ENCODE measurements around the gene SLC16A5.
A peak's percentile ranks its signal among the peaks of the same experiment; 100 is the strongest.
"Not testable (repeated sequence)": the region's sequence is repeated elsewhere in the genome, so short reads cannot be mapped to it uniquely, and the experiment has no call there.

SLC16A5 gene, protein sequence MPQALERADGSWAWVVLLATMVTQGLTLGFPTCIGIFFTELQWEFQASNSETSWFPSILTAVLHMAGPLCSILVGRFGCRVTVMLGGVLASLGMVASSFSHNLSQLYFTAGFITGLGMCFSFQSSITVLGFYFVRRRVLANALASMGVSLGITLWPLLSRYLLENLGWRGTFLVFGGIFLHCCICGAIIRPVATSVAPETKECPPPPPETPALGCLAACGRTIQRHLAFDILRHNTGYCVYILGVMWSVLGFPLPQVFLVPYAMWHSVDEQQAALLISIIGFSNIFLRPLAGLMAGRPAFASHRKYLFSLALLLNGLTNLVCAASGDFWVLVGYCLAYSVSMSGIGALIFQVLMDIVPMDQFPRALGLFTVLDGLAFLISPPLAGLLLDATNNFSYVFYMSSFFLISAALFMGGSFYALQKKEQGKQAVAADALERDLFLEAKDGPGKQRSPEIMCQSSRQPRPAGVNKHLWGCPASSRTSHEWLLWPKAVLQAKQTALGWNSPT

DNA sequence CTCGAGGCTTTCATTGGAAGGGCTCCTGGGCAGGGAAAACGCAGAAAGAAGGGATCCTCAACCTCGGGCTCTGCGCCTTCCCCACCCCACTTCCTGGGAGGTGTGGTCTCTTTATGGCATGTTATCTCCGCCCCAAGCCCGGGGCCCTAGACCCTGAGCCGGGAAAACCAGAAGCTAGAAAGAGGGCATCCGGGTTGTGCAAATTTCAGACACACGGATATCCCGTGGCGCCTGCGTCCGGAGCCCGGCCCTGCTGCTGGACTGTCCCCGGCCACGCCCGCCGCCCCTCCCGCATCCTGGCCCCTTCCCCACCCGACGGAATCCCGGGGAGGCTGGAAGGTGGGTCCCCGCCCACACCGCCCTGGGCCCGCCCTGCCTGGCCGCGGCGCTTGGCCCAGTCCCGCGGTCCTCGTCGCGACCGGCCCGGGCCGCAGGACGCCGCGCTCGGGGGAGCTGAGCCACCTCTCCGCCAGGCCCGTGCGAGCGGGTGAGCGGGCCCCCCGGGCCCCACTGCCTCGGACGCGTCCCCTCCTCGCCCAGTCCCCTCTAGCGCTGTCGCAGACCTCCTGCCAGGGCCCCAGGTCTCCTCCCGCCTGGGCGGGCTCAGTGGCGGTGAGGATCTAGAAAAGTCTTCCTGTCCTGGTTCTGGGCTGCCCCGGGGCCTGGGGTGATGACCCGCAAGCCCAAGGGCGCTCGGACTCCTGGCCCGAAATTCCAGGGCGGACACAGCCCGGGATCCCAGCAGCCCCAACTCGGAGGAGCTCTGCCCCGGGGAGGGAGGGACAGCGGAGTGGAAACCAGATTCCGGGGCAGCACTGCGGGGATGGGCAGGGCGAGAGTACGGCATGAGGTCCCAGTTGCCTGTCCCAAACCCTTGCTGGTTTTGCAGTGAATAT, at the start of gene SLC16A5:
Gene SLC16A5, plus strand, starts transcription at position 397 of the 896 bp plus-strand sequence. CDS start 5,683 bp downstream, outside the sequence.
- Histone ChIP-seq H3K4me1 (ENCODE audit: insufficient read depth, low read length) (peaks cover 49% of the 10 kb centered on the region), H3K36me3 (ENCODE audit: insufficient read depth, low read length) (no peaks in the 10 kb centered on the region), H3K9ac (ENCODE audit: low read depth, low read length) (peak within 1 kb of the TSS; percentile 94), H3K9me3 (ENCODE audit: control insufficient read depth, insufficient read depth, low read length) (no peaks in the 10 kb centered on the region)

DNA sequence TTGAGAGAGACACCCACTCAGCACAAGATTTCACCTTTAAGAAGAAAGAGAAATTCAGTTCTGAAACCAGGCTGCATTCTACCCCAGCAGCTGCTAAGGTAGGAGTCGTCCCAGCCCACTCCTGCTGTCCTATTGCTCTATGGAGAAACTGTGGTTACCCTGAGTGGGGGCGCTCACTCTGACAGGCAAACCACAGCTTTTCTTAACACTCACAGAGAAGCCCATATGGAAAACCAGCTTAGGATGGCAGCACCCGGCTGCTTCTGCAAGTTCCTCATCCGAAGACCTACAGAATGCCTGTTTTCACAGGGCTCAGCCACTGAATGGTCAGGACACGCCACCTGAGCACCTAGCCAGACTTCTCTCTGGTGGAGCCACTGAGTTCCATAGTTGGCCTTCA, 48.5 kb upstream of the SLC16A5 start:
- H3K36me3 ChIP-seq (ENCODE audit: insufficient read depth, low read length): peaks cover 21% of the 10 kb centered on the region; the same call in 1 of the 2 replicates
- no peak overlapping the region for H3K9ac ChIP-seq (ENCODE audit: low read depth, low read length)
- H3K9me3 ChIP-seq (ENCODE audit: control insufficient read depth, insufficient read depth, low read length): no peaks in the 10 kb centered on the region
- H3K4me1 ChIP-seq (ENCODE audit: insufficient read depth, low read length): peaks cover 18% of the 10 kb centered on the region

DNA sequence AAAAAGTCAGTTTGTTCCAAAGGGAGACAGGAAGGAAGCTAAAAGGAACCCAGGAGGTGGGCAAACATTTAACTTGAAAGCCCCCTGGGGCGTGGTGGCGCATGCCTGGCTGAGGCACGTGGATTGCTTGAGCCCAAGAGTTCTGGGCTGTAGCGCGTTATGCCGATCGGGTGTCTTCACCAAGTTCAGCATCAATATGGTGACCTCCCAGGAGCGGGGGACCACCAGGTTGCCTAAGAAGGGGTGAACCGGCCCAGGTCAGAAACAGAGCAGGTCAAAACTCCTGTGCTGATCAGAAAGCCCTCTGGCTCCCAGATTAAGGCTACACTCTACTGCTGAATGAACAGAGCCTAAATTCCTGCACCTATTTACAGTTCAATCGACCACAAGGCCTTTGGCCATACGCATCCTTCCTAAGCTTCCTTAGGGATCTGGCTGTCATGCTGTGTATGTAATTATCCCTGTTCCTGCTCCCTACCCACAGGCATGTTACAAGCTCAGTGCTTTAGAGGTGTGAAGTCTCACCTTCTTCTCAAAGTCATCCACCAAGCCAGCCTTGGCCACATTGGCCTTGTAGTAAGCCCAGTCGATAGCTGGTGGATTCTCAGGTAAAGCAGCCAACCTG, 46.0 kb upstream of the SLC16A5 start:
- Histone ChIP-seq H3K9ac (ENCODE audit: low read depth, low read length) (no peak overlapping the region), H3K36me3 (ENCODE audit: insufficient read depth, low read length) (peaks cover 21% of the 10 kb centered on the region; the same call in 1 of the 2 replicates), H3K4me1 (ENCODE audit: insufficient read depth, low read length) (peaks cover 13% of the 10 kb centered on the region), H3K9me3 (ENCODE audit: control insufficient read depth, insufficient read depth, low read length) (no peaks in the 10 kb centered on the region)

DNA sequence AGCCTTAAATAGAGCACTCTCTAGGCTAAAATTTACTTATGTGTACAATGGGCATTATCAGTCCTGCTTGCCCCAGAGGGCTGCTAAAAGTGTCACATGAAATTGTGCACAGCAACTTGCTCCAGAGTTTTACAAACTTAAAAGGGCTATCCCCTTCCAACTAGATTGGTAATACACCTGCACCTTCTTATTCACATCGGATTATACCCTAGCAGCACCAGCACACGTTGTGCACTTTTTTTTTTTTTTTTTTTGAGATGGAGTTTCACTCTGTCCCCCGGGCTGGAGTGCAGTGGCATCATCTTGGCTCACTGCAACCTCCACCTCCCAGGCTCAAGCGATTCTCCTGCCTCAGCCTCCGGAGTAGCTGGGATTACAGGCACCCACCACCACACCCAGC, 44.0 kb upstream of the SLC16A5 start:
- Histone ChIP-seq H3K4me1 (ENCODE audit: insufficient read depth, low read length) (peaks cover 13% of the 10 kb centered on the region), H3K36me3 (ENCODE audit: insufficient read depth, low read length) (peaks cover 21% of the 10 kb centered on the region; the same call in 1 of the 2 replicates)
- not testable (repeated sequence) for H3K9me3 ChIP-seq (ENCODE audit: control insufficient read depth, insufficient read depth, low read length); H3K9ac ChIP-seq (ENCODE audit: low read depth, low read length)

DNA sequence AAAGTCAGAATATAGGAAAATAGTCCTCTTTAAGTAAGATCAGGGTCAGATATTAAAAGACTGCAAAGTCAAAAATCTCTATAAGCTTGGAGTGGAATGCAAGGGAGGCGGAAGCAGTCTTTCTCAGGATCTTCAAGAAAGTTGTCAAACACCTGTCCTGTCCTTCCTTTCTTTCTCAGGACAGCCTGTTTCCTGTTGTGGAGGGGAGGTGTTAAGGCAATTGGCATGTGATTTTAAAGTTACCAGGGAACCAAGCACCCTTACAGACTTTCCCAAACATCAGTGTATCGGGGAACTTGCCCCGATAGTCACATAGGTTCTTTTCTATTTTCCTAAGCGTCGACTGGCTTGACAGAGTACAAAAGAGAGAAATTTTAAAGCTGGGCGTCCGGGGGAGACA, 43.0 kb upstream of the SLC16A5 start:
- peaks cover 22% of the 10 kb centered on the region; the same call in 1 of the 2 replicates for H3K36me3 ChIP-seq (ENCODE audit: insufficient read depth, low read length)
- peak overlapping the region; percentile 37 for H3K9ac ChIP-seq (ENCODE audit: low read depth, low read length)
- peaks cover 13% of the 10 kb centered on the region for H3K4me1 ChIP-seq (ENCODE audit: insufficient read depth, low read length)
- H3K9me3 ChIP-seq (ENCODE audit: control insufficient read depth, insufficient read depth, low read length): no peaks in the 10 kb centered on the region

DNA sequence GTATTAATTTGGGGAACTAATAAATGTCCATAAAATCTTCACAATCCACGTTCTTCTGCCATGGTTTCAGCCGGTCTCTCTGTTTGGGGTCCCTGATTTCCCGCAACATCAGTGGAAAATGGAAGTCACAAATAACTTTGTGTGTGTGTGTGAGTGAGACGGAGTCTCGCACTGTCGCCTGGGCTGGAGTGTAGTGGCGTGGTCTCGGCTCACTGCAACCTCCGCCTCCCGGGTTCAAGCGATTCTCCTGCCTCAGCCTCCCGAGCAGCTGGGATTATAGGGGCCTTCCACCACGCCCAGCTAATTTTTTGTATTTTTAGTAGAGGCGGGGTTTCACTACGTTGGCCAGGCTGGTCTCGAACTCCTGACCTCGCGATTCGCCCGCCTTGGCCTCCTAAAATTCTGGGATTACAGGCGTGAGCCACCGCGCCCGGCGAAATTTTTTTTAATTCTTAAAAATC, 41.8 kb upstream of the SLC16A5 start:
- H3K9me3 ChIP-seq (ENCODE audit: control insufficient read depth, insufficient read depth, low read length): not testable (repeated sequence)
- H3K9ac ChIP-seq (ENCODE audit: low read depth, low read length): peak overlapping the region; percentile 85
- peaks cover 19% of the 10 kb centered on the region; the same call in 1 of the 2 replicates for H3K36me3 ChIP-seq (ENCODE audit: insufficient read depth, low read length)
- peaks cover 13% of the 10 kb centered on the region for H3K4me1 ChIP-seq (ENCODE audit: insufficient read depth, low read length)

DNA sequence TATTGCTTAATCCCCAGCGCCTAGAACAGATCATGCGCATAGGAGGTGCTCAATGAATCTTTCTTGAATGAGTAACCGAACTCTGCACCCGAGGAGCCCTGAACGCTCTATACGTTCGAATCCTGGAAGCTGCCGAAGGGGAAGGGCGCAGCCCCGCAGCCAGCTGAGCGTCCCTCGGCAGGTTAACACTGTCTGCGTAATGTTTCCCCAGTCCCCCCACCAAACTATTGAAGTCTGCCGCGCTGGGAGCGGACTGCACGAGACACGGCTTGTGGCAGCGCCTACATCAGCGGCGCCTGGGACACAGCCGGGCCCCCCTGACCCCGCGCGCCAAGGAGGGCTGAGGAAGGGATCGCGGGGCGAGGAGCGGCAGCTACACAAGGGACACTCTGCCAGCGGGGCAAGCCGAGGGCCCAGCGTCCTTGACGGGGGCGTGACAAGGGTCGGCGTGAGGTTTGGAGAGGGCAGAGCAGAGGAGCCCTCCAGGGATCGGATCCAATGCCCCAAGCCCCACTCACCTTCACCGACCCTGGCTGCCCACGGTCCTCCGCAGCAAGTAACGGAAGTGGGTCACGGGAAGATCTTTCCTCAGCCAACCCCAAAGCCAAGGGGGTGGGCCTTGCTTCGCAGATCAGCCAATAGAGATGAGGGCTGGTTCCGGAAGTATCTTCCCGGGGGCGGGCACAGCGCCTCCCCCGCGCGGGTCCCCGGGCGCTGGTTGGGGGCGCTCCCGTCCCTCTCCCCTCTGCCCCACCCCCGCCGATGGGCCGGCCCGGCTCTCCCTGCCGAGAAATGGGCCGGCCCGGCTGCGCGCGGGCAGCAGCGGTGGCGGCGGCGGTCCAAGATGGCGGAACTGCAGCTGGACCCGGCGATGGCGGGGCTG, 41.1 kb upstream of the SLC16A5 start, which contains the start of the genes ATP5PD and KCTD2:
Gene ATP5PD, minus strand, starts transcription at position 563 of the 883 bp plus-strand sequence. CDS start 4,319 bp downstream, outside the sequence.
Gene KCTD2, plus strand, starts transcription at position 819 of the 883 bp plus-strand sequence. Its CDS starts 26 bp downstream, at position 845.
- H3K36me3 ChIP-seq (ENCODE audit: insufficient read depth, low read length): peaks cover 21% of the 10 kb centered on the region
- H3K4me1 ChIP-seq (ENCODE audit: insufficient read depth, low read length): peaks cover 13% of the 10 kb centered on the region
- H3K9ac ChIP-seq (ENCODE audit: low read depth, low read length): peak within 1 kb of the TSS; percentile 85
- H3K9me3 ChIP-seq (ENCODE audit: control insufficient read depth, insufficient read depth, low read length): no peaks in the 10 kb centered on the region

DNA sequence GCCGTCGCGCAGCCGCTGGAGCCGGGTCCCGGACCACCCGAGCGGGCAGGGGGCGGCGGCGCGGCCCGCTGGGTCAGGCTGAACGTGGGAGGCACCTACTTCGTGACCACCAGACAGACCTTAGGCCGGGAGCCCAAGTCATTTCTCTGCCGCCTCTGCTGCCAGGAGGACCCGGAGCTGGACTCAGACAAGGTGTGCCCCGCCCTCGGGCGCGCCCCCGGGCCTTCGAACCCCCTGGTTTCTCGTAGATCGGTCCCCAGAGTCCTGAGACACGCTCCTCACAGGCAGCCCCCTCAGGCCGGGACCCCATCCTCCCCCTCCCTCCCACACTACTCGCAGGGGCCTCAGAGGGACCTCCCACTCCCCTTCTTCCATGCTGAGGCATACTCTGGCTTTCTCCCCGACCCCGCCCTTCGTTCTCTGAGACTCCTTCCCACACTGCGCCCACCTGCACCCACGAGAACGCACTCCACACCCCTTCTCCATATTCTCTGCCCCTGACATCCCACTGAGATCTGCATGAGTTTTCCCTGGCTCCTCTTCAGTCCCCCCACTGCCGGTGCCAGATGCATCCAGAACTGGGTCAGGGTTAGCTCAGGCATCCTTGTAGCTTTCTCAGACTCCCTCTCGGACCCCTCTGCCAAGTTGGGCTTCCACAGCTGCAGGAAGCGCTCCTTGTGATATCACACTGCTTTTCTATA, 40.2 kb upstream of the SLC16A5 start:
- Histone ChIP-seq H3K36me3 (ENCODE audit: insufficient read depth, low read length) (peaks cover 22% of the 10 kb centered on the region), H3K9me3 (ENCODE audit: control insufficient read depth, insufficient read depth, low read length) (no peaks in the 10 kb centered on the region), H3K4me1 (ENCODE audit: insufficient read depth, low read length) (peaks cover 5% of the 10 kb centered on the region; the same call in 1 of the 2 replicates), H3K9ac (ENCODE audit: low read depth, low read length) (peak overlapping the region; percentile 85)

DNA sequence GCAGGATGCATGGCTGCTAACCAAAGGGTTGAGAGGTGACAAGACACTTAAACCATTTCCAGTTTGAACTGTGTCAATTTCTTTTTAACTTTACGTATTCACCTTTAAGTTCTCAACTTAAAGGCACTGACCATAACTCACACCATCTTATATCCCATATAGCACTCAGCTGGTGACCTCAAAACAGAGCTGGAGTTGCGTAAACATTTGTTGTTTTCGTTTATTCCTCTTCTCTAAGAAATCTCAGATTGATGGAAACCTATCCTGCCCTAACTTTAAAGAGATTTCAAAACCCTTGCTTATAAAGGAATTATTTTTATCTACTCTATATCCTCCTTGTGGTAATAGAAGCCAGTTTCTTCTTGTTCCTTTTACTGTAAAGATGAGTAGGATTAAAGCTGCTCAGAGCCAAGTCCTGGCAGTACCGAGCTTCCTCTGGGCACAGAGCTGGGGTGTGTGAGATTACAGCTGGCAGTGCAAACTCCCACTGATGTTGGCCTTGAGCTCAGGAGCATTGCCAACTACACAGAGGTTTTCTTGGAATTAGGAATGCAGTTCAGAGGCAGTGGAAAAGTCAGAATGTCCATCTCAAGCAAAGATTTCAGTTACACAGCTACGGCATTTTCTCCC, 39.4 kb upstream of the SLC16A5 start:
- Histone ChIP-seq H3K36me3 (ENCODE audit: insufficient read depth, low read length) (peaks cover 27% of the 10 kb centered on the region), H3K9ac (ENCODE audit: low read depth, low read length) (peak overlapping the region; percentile 85)

DNA sequence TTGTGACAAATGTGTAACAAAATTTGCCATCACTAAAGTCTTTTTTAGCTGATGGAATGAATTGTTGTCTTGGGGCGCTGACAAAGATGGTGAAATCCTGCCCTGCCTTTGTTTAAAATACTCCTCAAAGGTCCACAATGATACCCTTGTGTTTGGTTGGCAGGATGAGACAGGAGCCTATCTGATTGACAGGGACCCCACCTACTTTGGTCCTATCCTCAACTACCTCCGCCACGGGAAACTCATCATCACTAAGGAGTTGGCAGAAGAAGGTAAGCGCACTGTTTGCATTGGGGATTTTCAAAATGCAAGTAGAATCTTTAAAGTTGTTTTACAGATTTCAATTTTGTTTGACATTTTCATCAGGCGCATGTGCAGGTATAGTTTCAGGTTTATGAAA, 38.7 kb upstream of the SLC16A5 start:
- H3K9me3 ChIP-seq (ENCODE audit: control insufficient read depth, insufficient read depth, low read length): no peaks in the 10 kb centered on the region
- H3K4me1 ChIP-seq (ENCODE audit: insufficient read depth, low read length): no peaks in the 10 kb centered on the region; the same call in 1 of the 2 replicates
- H3K36me3 ChIP-seq (ENCODE audit: insufficient read depth, low read length): peaks cover 27% of the 10 kb centered on the region
- H3K9ac ChIP-seq (ENCODE audit: low read depth, low read length): no peak overlapping the region

More for the DNA sequence above, 39.4 kb upstream of the SLC16A5 start:
- Histone ChIP-seq H3K9me3 (ENCODE audit: control insufficient read depth, insufficient read depth, low read length) (no peaks in the 10 kb centered on the region), H3K4me1 (ENCODE audit: insufficient read depth, low read length) (peaks cover 5% of the 10 kb centered on the region; the same call in 1 of the 2 replicates)

DNA sequence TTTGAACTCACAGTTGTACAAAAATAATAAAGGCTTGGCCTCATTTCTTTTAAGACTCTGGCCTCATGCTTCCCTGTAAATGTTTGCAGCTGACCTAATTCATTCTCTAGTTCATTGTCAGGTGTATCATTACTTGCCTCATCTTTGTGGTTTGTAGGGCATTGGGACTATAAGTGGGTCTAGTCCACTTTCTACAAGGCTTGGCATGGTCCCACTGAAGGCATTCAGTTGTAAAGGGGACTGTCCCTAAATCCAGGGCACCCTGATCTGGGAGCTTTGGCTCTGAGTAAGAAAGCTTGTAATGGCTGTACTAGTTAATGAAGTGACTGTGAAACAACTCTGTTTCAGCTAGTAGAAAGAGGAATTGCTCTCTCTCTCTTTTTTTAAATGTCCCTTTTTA, 38.0 kb upstream of the SLC16A5 start:
- Histone ChIP-seq H3K36me3 (ENCODE audit: insufficient read depth, low read length) (peaks cover 31% of the 10 kb centered on the region), H3K9me3 (ENCODE audit: control insufficient read depth, insufficient read depth, low read length) (no peaks in the 10 kb centered on the region), H3K4me1 (ENCODE audit: insufficient read depth, low read length) (no peaks in the 10 kb centered on the region; the same call in 1 of the 2 replicates), H3K9ac (ENCODE audit: low read depth, low read length) (no peak overlapping the region)

DNA sequence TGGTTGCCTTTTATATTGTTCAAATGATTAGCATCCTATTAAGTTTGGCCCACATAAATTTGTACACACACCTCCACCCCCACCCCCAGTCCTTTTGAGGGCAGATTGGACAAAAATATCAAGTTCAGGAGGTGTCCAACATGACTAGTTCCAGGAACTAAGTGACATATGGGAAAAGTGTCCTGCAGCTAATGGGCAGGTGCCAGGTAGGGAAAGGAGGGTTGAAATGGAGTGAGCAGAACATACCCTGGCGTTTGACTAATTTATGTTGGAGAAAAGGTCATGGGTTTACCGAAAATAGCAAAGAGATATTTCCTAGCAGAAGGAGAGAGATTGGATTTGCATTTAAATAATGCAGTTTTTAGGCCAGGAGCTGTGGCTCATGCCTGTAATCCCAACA, 35.8 kb upstream of the SLC16A5 start:
- no peaks in the 10 kb centered on the region; the same call in 1 of the 2 replicates for H3K4me1 ChIP-seq (ENCODE audit: insufficient read depth, low read length)
- no peaks in the 10 kb centered on the region for H3K9me3 ChIP-seq (ENCODE audit: control insufficient read depth, insufficient read depth, low read length)
- peaks cover 34% of the 10 kb centered on the region for H3K36me3 ChIP-seq (ENCODE audit: insufficient read depth, low read length)
- H3K9ac ChIP-seq (ENCODE audit: low read depth, low read length): no peak overlapping the region

Data from ES-I3 (cell line).